Liver (tissue), 3 donors: Measurements from ENCODE around the gene NEK5.

ENCODE experiments used
- CTCF ChIP-seq: fragments of 150-350 bp; IDR thresholded peaks from 2 replicates; pipeline ENCODE4 v1.5.1; 2017; ENCODE audit warnings: improper control_type of control experiment, low read depth, low read length; ENCODE audit not compliant: missing input control
- HNF4G ChIP-seq: IDR thresholded peaks from 2 replicates; pipeline ENCODE4 v1.6.1; 2016; ENCODE audit warnings: antibody characterized with exemption
- MAX ChIP-seq: IDR thresholded peaks from 2 replicates; pipeline ENCODE4 v1.6.1; 2016; ENCODE audit warnings: antibody characterized with exemption
- ZBTB33 ChIP-seq: IDR thresholded peaks from 2 replicates; pipeline ENCODE4 v1.6.1; 2016; ENCODE audit warnings: antibody characterized with exemption
- donor health status: healthy.
- donor health status: healthy.

GRCh38 chr13:52128714-52129700 lies at the start of gene NEK5:
- no peak for TF ChIP-seq HNF4G
- TF ChIP-seq CTCF: peak; percentile 67
- no peak for TF ChIP-seq ZBTB33
- no peak for TF ChIP-seq MAX
